Retinal pigment epithelial cell (primary cell): ENCODE data around the gene DDX17.

Experiments used
- DNase-seq: peaks from one replicate; pipeline ENCODE4 v3.0.0-alpha.2; 2010; ENCODE audit warnings: low read depth
- H3K4me3 ChIP-seq: 2 replicates; pipeline ENCODE4 v1.5.1; 2011; ENCODE audit warnings: mild to moderate bottlenecking, low read length, control low read depth, moderate library complexity
- TF ChIP-seq, protein P1 (sequence below): conservative IDR thresholded peaks from 2 replicates; pipeline ENCODE4 v1.5.1; 2011; ENCODE audit warnings: low read depth, low read length, control low read depth, inconsistent platforms

DDX17 gene

GRCh38 chr22:38453066-38453672, 52.9 kb downstream of the DDX17 start:
- TF ChIP-seq, protein P1, sequence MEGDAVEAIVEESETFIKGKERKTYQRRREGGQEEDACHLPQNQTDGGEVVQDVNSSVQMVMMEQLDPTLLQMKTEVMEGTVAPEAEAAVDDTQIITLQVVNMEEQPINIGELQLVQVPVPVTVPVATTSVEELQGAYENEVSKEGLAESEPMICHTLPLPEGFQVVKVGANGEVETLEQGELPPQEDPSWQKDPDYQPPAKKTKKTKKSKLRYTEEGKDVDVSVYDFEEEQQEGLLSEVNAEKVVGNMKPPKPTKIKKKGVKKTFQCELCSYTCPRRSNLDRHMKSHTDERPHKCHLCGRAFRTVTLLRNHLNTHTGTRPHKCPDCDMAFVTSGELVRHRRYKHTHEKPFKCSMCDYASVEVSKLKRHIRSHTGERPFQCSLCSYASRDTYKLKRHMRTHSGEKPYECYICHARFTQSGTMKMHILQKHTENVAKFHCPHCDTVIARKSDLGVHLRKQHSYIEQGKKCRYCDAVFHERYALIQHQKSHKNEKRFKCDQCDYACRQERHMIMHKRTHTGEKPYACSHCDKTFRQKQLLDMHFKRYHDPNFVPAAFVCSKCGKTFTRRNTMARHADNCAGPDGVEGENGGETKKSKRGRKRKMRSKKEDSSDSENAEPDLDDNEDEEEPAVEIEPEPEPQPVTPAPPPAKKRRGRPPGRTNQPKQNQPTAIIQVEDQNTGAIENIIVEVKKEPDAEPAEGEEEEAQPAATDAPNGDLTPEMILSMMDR: no peak
- no peak for DNase-seq
- no peak overlapping the region for H3K4me3 ChIP-seq

DNA sequence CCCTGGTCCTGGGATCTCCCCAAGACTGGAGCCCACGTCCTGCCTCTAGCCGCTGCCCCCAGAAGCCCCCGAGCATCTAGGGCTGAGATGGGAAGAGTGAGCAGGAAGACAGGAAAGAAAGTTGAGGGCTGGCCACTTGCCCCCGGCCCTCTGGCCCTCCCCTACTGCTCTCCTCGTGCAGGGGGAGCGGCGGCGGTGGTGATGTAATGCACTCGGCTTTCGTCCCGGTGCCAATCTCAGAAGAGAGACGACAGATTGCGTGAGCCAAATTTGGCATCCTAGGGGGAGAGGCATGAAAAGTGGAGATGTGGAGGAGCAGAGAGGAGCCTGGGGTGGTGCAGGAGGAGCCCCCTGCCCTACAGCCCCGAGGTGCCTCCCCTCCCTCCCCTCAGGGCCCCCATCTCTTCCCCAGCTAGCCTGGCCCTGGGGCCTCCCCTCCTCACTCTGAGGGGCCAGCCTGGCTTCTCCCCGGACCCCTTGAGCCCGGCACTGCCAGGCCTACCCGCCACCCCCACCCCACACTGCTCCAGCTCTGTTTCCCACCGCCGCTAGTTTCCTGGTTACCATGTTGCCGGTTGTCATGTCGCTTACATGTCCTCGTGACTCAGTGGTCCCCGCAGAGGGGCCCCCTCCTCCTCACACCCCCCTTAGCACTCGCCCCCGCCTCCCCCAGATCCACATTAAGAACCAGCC, 53.6 kb downstream of the DDX17 start:
- H3K4me3 ChIP-seq: no peak overlapping the region
- DNase-seq: no peak
- TF ChIP-seq, protein P1: no peak

DNA sequence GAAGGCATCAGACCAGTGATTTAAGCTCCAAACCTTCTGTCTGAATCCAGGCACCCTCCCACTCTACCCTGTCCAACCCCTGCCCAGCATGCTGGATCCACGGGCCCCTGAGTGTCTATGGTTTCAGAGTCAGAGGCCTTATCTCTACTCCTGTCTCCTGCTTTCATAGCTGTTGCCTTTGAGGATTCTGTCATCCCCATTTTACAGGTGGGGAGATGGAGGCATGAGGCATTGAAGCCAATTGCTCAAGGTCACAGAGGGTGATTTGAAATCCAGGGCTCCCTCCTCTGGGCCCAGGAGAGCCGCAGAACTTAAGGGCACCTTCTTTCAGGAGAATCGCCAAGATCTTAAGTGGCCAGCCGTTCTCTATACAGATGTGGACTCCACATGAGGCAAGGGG, 54.2 kb downstream of the DDX17 start:
- DNase-seq: no peak
- TF ChIP-seq, protein P1: no peak
- H3K4me3 ChIP-seq: no peak overlapping the region

DNA sequence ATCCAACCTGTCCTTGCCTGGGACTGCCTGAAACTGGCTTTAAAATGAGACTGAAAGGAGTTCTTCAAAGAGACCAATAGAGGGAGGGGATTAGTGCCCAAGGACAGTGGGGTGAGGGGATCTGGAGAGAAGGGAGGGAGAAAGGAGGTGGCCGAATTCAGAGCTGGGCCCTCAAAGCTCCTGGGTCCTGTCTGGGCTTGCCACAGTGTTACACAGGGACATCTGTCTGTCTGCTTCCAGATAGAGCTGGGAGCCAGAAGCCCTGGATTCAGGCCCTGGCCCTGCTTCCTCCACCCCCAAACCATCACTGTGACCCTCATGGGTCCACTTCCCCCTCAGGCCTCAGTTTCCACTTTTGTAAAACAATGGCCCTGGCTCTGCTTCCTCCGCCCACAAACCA, 54.7 kb downstream of the DDX17 start:
- TF ChIP-seq, protein P1: no peak
- DNase-seq: no peak
- H3K4me3 ChIP-seq: no peak overlapping the region

DNA sequence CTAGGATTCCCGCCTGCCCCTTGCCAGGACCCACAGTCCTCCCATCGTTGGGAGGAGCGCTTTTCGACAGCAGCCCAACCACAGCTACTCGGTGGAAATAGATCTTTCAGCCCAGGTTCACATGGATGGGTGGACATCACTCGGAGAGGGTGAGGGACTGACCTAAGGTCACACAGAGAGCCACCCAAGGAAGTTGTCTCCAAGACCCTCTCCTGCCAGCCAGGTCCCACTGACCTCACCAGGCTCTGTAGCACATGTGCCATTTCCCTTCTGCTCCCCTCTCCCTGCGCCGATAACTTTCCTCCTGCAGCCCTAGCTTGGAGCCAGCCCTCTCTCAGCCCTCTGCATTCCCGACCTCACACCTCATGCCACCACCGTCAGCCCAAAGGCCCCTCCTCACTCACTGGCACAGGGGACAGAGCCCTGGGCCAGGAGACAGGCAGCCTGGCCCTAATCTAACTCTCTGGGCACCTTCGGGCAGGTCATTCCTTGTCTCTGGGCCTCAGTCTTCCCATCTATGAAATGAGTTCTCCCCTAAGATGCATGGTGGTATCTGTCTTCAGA, 55.8 kb downstream of the DDX17 start:
- DNase-seq: no peak
- no peak overlapping the region for H3K4me3 ChIP-seq
- TF ChIP-seq, protein P1: no peak

DNA sequence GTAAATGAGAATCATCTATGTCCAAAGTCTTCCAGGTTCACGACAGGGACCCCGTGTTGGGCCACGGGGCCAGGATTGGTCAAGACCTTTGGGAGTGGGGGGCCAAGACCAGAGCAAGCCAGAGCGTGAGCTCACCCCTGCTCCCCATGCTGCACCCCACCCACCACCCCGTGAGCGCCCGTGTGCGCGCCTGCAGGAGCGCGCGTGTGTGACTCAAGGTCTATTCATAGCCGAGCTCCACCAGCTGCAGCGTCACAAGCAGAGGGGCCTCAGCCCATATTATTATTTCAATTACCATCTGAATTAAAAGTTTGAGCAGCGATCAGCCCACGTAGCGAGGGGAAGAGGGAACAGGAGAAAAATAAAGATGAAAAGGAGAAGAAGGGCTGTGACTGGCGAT, 56.3 kb downstream of the DDX17 start:
- DNase-seq: no peak
- no peak overlapping the region for H3K4me3 ChIP-seq
- TF ChIP-seq, protein P1: no peak
